Activated B cell treated with CpG ODN at 0.5 μM for 24 hours (primary cell): ENCODE data around the gene ARL15. TPM values are rescaled to one million over a fixed set of nuclear protein-coding genes. Genes with fewer than 3 reads are reported as not detected.

Source experiments
- ATAC-seq: fragments of 200-7000 bp; cut with Tn5 transposase; one replicate; pipeline ENCODE4 v1.10.0; 2021; ENCODE audit warnings: low read depth, mild to moderate bottlenecking, moderate library complexity
- CTCF ChIA-PET: fragments of 350-600 bp; sonication (Branson Sonifier 250); formaldehyde crosslinking; loops from one replicate; lab custom pipeline; 2021; ENCODE audit warnings: antibody characterized with exemption; lab: Charles Lee
- POLR2A ChIA-PET: fragments of 350-600 bp; sonication (Branson Sonifier 250); formaldehyde crosslinking; loops from one replicate; lab custom pipeline; 2021; ENCODE audit warnings: antibody characterized with exemption; lab: Charles Lee
- DNase-seq: peaks from one replicate; pipeline ENCODE4 v3.0.0; 2022
- H3K27ac Mint-ChIP-seq: one replicate; pipeline ENCODE4 v1.8.0; 2020; ENCODE audit warnings: mixed read lengths
- H3K27me3 Mint-ChIP-seq: one replicate; pipeline ENCODE4 v1.8.0; 2021; ENCODE audit warnings: mixed read lengths
- H3K36me3 Mint-ChIP-seq: one replicate; pipeline ENCODE4 v1.8.0; 2021; ENCODE audit warnings: low read depth, mixed read lengths
- H3K4me1 Mint-ChIP-seq: one replicate; pipeline ENCODE4 v1.8.0; 2021; ENCODE audit warnings: mixed read lengths
- H3K4me3 Mint-ChIP-seq: one replicate; pipeline ENCODE4 v1.8.0; 2020; ENCODE audit warnings: mild to moderate bottlenecking, mixed read lengths
- H3K9me3 Mint-ChIP-seq: one replicate; pipeline ENCODE4 v1.8.0; 2020; ENCODE audit warnings: mixed read lengths
- intact Hi-C: fragments of 100-400 bp; cut with micrococcal nuclease; formaldehyde crosslinking; loops from one replicate; pipeline ENCODE4 v1.15.1; 2024
- total RNA-seq: library from RNA; stranded (reverse); gene quantifications from 2 replicates; pipeline ENCODE4 v1.2.3, GENCODE V29; 2022
- TF ChIP-seq, protein P1 (sequence below): fragments of 200-600 bp; IDR thresholded peaks from one replicate; pipeline ENCODE4 v1.8.0; 2022; ENCODE audit warnings: antibody characterized with exemption, mild to moderate bottlenecking

The ARL15 gene
- total RNA-seq, 1 donor from 2014 or later = 17.5 TPM

DNA sequence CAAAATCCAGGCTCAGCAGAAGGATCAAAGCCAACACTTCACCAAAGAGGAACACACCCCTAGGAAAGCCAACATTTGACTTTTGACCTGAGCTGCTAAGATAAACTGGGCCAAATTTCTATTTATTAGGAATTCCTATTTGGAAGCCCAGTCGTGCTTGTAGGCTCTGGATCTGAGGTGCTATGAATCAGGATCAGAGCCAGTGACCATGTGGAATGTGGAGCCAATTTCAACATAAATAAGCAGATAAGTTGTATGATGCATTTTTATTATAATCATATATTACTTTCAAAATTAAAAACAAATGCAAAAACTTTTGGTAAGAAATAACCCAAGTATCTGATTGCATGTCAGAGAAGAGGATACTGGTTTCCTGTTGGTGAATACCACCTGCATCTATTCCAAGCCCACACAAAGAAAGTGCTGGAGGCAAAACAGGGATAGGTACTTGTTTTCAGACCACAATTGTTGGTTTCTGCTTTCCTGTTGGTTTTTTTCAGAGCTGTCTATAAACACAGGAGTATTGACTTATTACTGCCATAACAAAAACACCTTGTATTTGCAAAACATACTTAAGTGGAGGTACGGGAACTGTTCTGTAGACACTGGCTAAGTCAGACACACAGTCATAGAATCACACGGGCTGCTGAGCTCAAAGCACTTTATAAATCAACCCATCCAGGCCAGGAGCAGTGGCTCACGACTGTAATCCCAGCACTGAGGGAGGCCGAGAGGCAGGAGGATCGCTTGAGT, 52.8 kb downstream of the ARL15 start:
- ChIA-PET POLR2A (no interaction called here), CTCF (interaction anchor here (1.1 kb wide), 1 partner anchor 29 kb away, joined by 3 read pairs; no protein-coding TSS in a partner anchor)
- ATAC-seq (no peak), DNase-seq (no peak)
- Mint-ChIP-seq H3K27me3 (no peaks in the 10 kb centered on the region), H3K9me3 (no peaks in the 10 kb centered on the region), H3K4me1 (peaks cover 28% of the 10 kb centered on the region), H3K27ac (no peak overlapping the region), H3K4me3 (no peak overlapping the region), H3K36me3 (no peaks in the 10 kb centered on the region)
- intact Hi-C loops = no loop called here
- TF ChIP-seq, protein P1, sequence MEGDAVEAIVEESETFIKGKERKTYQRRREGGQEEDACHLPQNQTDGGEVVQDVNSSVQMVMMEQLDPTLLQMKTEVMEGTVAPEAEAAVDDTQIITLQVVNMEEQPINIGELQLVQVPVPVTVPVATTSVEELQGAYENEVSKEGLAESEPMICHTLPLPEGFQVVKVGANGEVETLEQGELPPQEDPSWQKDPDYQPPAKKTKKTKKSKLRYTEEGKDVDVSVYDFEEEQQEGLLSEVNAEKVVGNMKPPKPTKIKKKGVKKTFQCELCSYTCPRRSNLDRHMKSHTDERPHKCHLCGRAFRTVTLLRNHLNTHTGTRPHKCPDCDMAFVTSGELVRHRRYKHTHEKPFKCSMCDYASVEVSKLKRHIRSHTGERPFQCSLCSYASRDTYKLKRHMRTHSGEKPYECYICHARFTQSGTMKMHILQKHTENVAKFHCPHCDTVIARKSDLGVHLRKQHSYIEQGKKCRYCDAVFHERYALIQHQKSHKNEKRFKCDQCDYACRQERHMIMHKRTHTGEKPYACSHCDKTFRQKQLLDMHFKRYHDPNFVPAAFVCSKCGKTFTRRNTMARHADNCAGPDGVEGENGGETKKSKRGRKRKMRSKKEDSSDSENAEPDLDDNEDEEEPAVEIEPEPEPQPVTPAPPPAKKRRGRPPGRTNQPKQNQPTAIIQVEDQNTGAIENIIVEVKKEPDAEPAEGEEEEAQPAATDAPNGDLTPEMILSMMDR = no peak

DNA sequence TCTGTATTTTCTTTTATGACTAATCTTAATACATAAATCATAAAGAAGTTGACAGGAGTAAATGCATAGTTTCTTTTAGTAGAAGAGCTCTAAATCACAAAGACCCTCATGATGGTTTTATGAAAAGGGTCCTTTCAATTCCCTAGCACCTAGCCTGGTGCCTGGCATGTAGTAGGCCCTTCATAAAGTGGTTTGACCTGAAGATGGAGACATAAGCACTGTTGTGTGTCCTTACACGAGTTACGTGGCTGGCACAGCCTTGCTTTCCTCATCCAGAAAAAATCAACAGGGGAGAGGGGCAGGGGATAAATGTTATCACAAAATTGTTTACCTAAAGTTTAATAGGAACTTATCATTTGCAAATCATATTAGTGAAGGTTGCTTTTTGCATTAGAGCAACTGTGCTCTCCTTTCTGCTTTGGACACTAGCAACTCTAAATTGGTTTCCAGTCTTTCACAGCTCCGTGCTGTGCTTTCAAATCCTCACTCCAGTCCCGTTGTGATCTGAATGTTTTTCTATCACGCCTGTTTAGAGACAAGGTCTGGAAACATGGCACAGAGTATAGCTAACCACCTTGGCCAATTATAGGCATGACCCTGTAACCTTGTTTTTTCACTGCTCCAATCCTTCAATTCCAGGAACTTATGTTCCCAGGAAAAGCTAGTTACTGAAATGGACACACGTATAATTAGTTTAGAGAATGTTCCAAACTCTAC, 55.7 kb downstream of the ARL15 start:
- Mint-ChIP-seq H3K4me1 (peaks cover 26% of the 10 kb centered on the region), H3K4me3 (no peak overlapping the region), H3K9me3 (no peaks in the 10 kb centered on the region), H3K27me3 (no peaks in the 10 kb centered on the region), H3K27ac (no peak overlapping the region), H3K36me3 (no peaks in the 10 kb centered on the region)
- CTCF ChIA-PET = interaction anchor here (0.7 to 1.8 kb wide), 3 partner anchors 11 to 20 kb away, joined by 4 read pairs; no protein-coding TSS in a partner anchor
- TF ChIP-seq, protein P1 = no peak
- DNase-seq (no peak), ATAC-seq (no peak)
- intact Hi-C loops = no loop called here
- POLR2A ChIA-PET = no interaction called here

DNA sequence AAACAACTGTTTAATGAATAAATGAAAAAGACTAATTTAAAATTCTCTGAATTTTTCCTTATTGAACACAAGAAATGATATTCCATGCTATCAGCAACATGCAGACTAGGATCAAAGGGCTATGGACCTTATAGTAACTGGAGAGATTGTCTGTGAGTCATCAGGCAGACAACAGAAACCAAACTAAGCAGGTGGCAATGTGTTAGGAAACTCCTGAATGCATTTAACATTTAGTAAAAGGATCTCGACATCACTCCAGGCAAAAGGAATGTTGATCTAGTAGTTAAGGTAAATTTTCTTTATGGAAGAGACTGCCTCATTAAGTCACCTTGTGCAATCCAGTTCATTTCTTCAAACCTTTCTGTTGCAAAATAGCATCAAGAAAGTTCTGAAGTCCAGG, 58.4 kb downstream of the ARL15 start:
- H3K36me3 Mint-ChIP-seq = no peaks in the 10 kb centered on the region
- TF ChIP-seq, protein P1 = no peak
- H3K4me1 Mint-ChIP-seq = peaks cover 13% of the 10 kb centered on the region
- H3K4me3 Mint-ChIP-seq = no peak overlapping the region
- H3K27ac Mint-ChIP-seq = no peak overlapping the region
- no peaks in the 10 kb centered on the region for H3K27me3 Mint-ChIP-seq
- ATAC-seq (no peak), DNase-seq (no peak)
- intact Hi-C loops = no loop called here
- POLR2A ChIA-PET = no interaction called here
- no peaks in the 10 kb centered on the region for H3K9me3 Mint-ChIP-seq
- CTCF ChIA-PET = no interaction called here

DNA sequence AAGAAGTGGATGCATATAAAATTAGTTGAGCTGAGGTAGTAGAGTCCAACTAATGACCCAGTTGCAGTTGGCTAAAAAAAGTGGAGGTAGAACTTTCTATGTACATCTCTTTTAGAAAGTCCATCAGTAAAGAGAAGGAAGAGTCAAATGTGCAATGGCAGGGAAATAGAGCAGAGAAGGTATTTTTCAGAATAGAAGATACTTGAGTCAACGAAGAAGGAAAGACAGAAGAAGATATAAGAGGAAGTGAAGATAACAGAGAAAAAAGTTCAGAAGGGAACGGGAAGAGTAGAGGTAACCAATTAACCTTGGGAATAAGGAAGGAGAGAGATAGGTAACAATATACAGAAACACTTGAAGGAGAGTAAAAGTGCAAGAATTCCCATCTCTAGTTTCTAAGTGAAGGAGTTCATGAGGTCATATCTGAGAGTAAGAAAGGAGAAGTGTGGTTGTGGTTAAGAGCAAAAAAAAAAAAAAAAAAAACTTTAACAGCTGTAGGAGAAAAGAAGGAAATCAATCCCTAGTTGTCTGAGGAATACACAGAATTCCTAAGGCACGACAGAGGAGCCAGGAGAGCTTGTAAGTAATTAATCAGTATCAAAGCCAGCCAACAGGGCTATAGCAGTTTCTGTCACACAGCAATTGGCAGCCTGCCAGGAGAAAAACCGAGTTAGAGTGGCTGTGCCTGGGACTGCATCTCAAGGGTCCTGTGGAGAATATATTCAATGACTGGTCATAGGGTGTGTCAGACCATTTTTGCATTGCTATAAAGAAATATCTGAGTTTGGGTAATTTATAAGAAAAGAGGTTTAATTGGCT, 61.0 kb downstream of the ARL15 start:
- Mint-ChIP-seq H3K27me3 (no peaks in the 10 kb centered on the region), H3K27ac (no peak overlapping the region), H3K4me3 (no peak overlapping the region), H3K4me1 (peaks cover 4% of the 10 kb centered on the region), H3K36me3 (no peaks in the 10 kb centered on the region), H3K9me3 (no peaks in the 10 kb centered on the region)
- ATAC-seq (peak; percentile 61), DNase-seq (no peak)
- TF ChIP-seq, protein P1 = no peak
- ChIA-PET POLR2A (interaction anchor here (0.6 kb wide), 3 partner anchors 182 to 928 kb away, joined by 3 to 4 read pairs (median 3); no protein-coding TSS in a partner anchor), CTCF (interaction anchor here (0.9 to 1.4 kb wide), 2 partner anchors 15 to 20 kb away, joined by 3 to 4 read pairs; no protein-coding TSS in a partner anchor)
- intact Hi-C loops = loop anchor here (10.0 kb wide), 1 partner anchor 265 kb away; the partner anchor contains the start of gene SNX18
